Stimulated activated CD4-positive, alpha-beta T cell treated with anti-CD3 and anti-CD28 coated beads, TNF-alpha, amount 100 ng/mL, for 1 hour (primary cell): Measurements from ENCODE around the gene PPFIA2.
"Not testable (repeated sequence)": the region's sequence is repeated elsewhere in the genome, so short reads cannot be mapped to it uniquely, and the experiment has no call there.

ENCODE experiments used
- DNase-seq, 3 donors: peaks; one replicate each; pipeline ENCODE4 v3.0.0-alpha.2; 2020; ENCODE audit warnings: low read depth in 3 of 3, low spot score in 1 of 3

Gene PPFIA2

DNA sequence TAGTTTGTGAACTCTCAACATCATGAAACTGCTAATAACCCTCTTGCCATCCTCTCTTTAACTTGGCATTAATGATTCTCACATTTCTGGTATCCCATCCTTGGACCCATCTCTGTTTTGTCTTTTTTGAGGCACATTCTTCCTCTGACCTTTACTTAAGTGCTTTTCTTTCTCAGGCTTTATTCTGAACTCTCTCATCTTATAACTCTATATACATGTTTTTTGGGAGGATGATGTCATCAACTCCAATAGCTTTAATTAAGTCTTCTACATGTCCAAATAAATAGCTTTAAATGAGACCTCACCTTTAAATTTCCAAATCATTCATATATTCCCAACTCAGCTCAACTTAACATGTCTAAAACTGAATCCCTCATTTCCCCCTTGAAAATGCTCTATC lies 88.4 kb downstream of the PPFIA2 start:
- no peak for DNase-seq

DNA sequence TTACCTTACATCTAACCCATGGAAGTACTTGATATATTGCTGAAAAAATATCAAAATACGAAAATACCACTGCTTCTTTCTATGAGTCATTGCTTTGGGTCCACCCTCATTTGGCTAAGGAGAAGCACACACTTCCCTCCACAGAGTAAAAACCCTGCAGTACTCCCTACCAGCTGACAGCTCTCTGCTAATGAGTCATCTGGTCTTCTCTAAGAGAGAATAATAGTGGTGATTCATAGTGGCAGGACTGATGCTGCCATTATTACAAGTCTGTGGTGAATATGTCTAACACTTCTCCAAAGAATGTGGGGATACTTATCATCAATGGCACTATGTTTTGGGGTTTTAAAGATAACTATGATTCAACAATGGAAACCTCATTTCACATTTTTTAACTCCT lies 90.7 kb downstream of the PPFIA2 start:
- no peak for DNase-seq

DNA sequence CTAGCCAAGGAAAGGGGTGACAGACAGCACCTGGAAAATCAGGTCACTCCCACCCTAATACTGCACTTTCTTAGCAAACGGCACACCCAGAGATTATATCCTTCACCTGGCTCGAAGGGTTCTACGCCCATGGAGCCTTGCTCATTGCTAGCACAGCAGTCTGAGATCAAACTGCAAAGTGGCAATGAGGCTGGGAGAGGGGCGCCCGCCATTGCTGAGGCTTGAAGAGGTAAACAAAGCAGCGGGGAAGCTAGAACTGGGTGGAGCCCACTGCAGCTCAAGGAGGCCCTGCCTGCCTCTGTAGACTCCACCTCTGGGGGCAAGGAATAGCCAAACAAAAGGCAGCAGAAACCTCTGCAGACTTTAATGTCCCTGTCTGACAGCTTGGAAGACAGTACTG lies 99.8 kb downstream of the PPFIA2 start:
- not testable (repeated sequence) for DNase-seq

DNA sequence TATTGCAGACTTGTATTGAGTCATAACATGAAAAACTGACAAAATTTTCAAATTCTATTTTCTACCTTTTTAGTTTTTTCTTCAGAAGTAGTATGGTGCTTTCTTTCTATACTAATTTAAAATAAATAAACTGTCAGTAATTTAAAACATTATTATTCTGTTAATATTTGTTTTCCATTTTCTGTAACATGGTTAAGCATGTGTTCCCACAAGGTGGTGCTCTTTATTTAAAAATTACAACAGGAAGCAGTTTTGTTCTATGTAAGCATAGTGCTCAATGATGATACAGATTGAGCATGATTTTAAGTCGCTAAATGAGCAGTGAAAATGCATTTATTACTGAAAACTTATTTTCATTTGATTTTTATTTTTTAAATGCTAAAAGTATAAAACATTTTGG lies 114.6 kb downstream of the PPFIA2 start:
- DNase-seq = no peak

GRCh38 chr12:81639196-81639595 lies 120.0 kb downstream of the PPFIA2 start:
- DNase-seq = no peak

GRCh38 chr12:81633127-81633526 lies 126.0 kb downstream of the PPFIA2 start:
- DNase-seq = no peak

DNA sequence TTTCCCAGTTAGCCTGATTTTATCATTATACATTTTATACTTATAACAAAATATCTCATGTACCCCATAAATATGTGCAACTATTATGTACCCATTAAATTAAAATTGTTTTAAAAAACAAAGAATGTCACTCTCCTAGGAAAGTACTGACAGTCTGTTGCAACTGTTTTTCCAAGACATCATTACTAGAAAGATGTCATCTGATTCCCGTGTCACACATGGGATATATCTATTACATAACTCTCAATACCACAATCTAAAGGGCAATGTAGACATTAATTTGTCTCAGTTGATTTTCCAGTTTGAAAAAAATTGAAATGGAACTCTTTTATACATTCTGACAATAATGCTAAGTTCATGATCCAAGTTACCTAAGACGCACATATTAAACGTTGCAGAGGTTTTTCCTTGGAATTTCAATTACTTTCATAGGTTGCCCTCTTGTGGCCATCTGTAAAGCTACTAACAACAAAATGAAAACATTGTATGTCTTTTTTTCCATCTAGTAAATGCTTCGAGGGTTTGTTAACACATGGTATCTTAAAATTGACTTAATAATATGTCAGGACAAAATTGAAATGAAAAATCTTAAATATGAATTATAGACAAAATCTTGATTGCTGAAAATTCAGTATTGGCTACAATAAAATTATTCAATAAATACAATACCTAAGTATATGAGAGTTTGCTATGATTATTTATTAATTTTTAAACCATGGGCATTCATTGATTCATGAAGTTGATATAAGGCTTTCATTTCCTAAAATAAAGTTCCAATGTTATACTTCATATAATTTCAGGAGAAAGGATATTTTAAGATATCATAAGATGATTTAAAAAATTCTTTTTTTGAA lies 131.6 kb downstream of the PPFIA2 start:
- no peak for DNase-seq

GRCh38 chr12:81626406-81626805 lies 132.7 kb downstream of the PPFIA2 start:
- no peak for DNase-seq

- no peak for DNase-seq
Measured at GRCh38 chr12:81617915-81618314, 141.2 kb downstream of the PPFIA2 start.

DNA sequence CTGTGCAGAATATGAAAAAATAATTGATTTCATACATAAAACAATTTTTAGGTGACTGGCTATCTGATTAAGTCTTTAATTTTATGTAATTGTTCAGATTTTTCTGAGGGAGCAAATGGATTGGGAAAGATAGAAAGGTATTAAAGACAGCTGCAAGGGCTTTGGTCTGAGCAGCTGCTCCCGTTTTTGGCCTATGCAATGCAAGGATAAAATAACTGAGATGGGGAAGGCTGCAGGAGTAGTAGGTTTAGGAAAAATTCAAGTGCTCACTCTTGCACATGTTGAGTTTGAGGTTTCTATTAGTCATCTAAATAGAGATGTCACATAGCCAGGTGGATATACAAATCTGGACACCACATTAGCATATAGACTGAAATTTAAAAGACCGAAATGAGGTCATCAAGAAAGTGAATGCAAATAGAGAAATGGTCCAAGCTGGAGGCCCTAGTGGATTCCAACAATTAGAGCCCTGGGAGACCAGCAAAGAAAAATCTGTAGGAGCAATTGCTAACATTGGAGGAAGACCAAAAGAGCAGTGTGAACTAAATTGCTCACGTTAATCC lies 144.0 kb downstream of the PPFIA2 start:
- no peak for DNase-seq

DNA sequence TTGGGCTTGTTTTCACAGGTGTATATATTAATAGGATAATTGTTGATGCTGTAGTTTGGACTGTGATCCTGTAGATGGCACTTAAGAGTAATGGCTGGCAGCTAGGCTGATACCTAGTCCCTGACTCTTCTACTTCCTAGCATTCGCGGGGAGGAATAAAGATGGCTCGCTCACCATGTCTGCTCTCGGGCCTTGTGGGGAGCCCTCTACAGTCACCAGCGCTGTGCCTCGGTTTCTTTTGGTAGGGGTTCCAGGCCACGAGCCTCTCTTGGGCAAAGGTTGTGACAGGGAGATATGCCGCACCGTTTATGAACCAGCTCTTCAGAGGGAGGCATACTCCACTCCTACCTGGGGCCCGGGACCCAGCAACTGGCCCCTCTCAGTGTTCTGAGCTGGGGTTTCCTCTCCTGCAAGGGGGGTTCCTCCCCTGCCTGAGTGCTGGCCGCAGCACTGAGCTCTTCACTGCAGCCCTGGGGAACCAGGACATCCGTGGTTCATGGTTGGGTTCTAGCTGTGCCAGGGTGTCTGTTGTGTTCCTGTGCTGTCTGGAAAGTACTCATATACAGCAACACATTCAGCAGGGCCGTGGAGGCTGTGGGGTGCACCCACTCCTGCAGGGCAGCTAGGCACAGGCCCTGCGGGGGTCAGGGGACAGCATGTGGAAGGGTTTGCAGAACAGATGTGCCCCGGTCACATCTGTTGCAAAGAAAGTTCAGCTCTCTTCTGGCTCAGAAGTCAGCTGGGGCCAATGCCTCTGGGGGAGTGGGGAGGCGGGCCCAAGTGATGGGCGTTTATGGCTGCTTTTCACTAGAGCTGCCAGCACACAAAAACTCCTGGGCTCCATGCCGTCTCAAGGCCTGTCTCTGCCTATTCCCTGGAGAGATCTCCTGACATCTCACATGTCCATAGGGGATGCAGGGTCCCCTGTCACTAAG lies 147.9 kb downstream of the PPFIA2 start:
- DNase-seq = no peak

- no peak for DNase-seq
Measured at GRCh38 chr12:81597928-81598604, 161.1 kb downstream of the PPFIA2 start.

GRCh38 chr12:81596558-81596957 lies 162.6 kb downstream of the PPFIA2 start:
- no peak for DNase-seq

DNA sequence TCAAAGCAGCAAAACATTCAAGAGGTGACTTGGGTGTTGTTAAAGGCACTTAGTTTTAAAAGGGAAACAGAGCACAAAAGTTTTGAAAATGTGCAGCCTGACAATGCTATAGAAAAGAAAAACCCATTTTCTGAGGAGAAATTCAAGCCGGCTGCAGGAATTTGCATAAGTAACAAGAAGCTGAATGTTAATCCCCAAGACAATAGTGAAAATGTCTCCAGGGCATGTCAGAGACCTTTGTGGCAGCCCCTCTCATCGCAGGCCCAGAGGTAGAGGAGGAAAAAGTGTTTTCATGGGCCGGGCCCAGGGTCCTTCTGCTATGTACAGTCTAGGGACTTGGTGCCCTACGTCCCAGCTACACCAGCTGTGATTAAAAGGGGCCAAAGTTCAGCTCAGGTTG lies 167.9 kb downstream of the PPFIA2 start:
- DNase-seq = no peak

DNA sequence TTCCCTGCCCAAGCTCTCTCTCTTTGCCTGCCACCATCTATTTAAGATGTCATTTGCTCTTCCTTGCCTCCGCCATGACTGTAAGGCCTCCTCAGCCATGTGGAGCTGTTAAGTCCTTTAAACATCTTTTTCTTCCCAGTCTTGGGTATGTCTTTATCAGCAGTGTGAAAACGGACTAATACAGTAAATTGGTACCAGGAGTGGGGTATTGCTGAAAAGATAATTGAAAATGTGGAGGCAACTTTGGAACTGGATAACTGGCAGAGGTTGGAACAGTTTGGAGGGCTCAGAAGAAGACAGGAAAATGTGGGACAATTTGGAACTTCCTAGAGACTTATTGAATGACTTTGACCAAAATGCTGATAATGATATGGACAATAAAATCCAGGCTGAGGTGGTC lies 168.4 kb downstream of the PPFIA2 start:
- DNase-seq = not testable (repeated sequence)

DNA sequence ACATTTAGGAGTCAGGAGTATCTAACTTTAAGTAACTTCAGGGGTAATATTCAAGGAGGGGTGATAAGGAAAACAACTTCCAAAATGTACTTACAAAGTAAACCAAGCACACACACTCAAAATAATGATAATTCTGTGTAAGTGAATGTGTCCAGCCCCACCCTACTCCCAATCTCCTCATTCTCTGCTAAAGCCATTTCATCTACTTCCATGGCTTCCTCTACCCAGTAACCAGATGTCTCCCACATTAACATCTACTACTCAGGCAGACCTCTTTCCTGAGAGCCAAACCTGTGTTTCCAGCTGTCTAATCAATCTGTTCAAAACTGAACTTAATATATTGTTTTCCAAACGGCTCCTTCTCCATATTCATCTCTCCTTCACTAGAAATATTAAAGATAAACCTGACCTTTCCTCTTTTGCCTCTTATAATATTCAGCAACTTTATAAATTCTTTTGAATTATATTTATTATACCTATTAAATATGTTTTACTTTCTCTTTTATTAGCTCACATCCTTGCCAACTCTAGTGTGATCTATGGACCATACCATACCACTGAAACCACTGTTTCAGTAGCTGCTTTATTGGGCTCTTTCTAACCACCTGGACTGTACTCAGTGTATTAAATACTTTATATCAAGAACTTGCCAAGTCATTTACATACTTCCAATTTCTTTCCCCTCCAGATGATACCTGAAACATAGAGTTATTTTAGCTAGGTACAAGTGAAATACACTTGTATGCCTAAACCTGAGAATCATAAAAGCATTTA lies 170.7 kb downstream of the PPFIA2 start:
- DNase-seq = no peak

GRCh38 chr12:81585787-81586186 lies 173.4 kb downstream of the PPFIA2 start:
- DNase-seq = no peak

DNA sequence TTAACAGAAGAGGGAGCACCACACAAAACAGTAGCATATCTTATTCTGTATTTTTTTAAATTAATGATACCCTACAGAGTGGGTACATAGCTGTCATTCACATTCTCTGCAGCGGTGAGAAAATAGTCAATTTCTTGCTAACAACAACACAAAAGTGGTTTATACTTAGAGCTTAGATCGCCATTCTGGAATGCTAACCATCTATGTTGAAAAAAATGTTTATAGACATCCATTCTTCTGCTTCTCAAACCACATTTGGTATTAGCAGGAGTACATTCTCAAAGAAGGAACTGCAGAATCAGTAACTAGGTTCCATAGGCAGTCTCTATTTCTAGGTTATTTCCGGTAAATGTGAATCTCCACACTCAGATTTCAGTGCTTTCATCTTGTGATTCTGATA lies 185.9 kb downstream of the PPFIA2 start:
- DNase-seq = no peak

DNA sequence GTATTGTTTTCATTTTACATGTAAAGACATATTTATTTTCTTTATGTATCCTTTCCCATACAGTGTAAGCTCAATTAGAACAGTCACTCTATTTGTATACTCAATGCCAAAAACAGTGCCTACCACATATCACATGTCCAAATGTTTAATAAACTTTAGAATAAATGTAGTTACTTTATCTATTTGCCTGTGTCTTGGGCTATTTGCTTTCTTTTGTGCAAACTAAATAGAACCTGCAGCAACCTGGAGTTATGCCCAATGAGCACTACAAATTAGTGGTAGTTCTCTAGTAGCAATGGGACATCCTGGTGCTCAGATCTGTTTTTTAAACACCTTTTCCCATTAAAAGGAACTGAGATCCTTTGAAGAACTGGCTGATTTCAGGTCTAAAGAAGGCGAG lies 186.7 kb downstream of the PPFIA2 start:
- no peak for DNase-seq

- DNase-seq = no peak
Measured at GRCh38 chr12:81570234-81570633, 188.9 kb downstream of the PPFIA2 start.
